Measurements from ENCODE around the gene STX8. TPM values are rescaled to one million over a fixed set of nuclear protein-coding genes. Genes with fewer than 3 reads are reported as not detected.

Gene STX8
- total and polyA plus RNA-seq, 4 donors = 14.7 to 39.5 (median 28.7) TPM

DNA sequence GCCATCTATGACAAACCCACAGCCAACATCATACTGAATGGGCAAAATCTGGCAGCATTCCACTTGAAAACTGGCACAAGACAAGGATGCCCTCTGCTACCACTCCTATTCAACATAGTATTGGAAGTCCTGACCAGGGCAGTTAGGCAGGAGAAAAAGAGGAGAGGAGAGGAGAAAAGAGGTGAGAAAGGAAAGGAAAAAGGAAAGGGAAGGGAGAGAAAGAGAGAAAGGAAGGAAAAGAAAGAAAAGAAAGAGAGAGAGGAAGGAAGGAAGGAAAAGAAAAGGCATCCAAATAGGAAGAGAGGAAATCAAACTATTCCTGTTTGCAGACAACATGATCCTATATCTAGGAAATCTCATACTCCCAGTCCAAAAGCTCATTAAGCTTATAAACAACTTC, 11.5 kb downstream of the STX8 start:
- no peak overlapping the region for H3K9ac ChIP-seq (ENCODE audit: low read depth in 1 of 2, low read length in 2 of 2)
- no peaks in the 10 kb centered on the region for H3K9me3 ChIP-seq (ENCODE audit: control insufficient read depth in 4 of 4, low read length in 3 of 4)
- H3K36me3 ChIP-seq (ENCODE audit: control insufficient read depth in 4 of 4, insufficient read depth in 3 of 4, low read depth in 1 of 4, low read length in 3 of 4) = peaks cover under 1 to 12% (median 6%) of the 10 kb centered on the region in 4 donors
- H3K27me3 ChIP-seq (ENCODE audit: control insufficient read depth in 4 of 4, insufficient read depth in 4 of 4, low read length in 3 of 4) = no peaks in the 10 kb centered on the region
- H3K27ac ChIP-seq (ENCODE audit: low read depth in 1 of 2, low read length in 2 of 2) = no peak overlapping the region
- no peak for DNase-seq (ENCODE audit: low spot score)
- no peak overlapping the region for H3K4me3 ChIP-seq (ENCODE audit: low read depth in 1 of 3, low read length in 3 of 3)
- peaks cover 0 to 2% (median 0%) of the 10 kb centered on the region in 4 donors for H3K4me1 ChIP-seq (ENCODE audit: control insufficient read depth in 4 of 4, insufficient read depth in 4 of 4, low read length in 3 of 4)
- TF ChIP-seq GABPA (IDR thresholded peaks at IDR 0.05 in 1 of 2, conservative IDR thresholded peaks at IDR 0.05 in 1 of 2) (no peak), HNF4G (IDR thresholded peaks at IDR 0.05) (no peak), TAF1 (conservative IDR thresholded peaks at IDR 0.05) (no peak), FOXA2 (IDR thresholded peaks at IDR 0.05) (no peak), HNF4A (conservative IDR thresholded peaks at IDR 0.05) (no peak), RXRA (IDR thresholded peaks at IDR 0.05) (no peak), SP1 (IDR thresholded peaks at IDR 0.05) (no peak), FOXA1 (IDR thresholded peaks at IDR 0.05) (no peak)
- TF ChIP-seq, protein P1, sequence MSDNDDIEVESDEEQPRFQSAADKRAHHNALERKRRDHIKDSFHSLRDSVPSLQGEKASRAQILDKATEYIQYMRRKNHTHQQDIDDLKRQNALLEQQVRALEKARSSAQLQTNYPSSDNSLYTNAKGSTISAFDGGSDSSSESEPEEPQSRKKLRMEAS (IDR thresholded peaks at IDR 0.05) = no peak
- TF ChIP-seq, protein P2, sequence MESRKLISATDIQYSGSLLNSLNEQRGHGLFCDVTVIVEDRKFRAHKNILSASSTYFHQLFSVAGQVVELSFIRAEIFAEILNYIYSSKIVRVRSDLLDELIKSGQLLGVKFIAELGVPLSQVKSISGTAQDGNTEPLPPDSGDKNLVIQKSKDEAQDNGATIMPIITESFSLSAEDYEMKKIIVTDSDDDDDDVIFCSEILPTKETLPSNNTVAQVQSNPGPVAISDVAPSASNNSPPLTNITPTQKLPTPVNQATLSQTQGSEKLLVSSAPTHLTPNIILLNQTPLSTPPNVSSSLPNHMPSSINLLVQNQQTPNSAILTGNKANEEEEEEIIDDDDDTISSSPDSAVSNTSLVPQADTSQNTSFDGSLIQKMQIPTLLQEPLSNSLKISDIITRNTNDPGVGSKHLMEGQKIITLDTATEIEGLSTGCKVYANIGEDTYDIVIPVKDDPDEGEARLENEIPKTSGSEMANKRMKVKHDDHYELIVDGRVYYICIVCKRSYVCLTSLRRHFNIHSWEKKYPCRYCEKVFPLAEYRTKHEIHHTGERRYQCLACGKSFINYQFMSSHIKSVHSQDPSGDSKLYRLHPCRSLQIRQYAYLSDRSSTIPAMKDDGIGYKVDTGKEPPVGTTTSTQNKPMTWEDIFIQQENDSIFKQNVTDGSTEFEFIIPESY (IDR thresholded peaks at IDR 0.05) = no peak
- TF ChIP-seq, protein P3, sequence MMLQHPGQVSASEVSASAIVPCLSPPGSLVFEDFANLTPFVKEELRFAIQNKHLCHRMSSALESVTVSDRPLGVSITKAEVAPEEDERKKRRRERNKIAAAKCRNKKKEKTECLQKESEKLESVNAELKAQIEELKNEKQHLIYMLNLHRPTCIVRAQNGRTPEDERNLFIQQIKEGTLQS (IDR thresholded peaks at IDR 0.05) = no peak
- TF ChIP-seq, protein P4, sequence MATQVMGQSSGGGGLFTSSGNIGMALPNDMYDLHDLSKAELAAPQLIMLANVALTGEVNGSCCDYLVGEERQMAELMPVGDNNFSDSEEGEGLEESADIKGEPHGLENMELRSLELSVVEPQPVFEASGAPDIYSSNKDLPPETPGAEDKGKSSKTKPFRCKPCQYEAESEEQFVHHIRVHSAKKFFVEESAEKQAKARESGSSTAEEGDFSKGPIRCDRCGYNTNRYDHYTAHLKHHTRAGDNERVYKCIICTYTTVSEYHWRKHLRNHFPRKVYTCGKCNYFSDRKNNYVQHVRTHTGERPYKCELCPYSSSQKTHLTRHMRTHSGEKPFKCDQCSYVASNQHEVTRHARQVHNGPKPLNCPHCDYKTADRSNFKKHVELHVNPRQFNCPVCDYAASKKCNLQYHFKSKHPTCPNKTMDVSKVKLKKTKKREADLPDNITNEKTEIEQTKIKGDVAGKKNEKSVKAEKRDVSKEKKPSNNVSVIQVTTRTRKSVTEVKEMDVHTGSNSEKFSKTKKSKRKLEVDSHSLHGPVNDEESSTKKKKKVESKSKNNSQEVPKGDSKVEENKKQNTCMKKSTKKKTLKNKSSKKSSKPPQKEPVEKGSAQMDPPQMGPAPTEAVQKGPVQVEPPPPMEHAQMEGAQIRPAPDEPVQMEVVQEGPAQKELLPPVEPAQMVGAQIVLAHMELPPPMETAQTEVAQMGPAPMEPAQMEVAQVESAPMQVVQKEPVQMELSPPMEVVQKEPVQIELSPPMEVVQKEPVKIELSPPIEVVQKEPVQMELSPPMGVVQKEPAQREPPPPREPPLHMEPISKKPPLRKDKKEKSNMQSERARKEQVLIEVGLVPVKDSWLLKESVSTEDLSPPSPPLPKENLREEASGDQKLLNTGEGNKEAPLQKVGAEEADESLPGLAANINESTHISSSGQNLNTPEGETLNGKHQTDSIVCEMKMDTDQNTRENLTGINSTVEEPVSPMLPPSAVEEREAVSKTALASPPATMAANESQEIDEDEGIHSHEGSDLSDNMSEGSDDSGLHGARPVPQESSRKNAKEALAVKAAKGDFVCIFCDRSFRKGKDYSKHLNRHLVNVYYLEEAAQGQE (IDR thresholded peaks at IDR 0.05) = no peak

DNA sequence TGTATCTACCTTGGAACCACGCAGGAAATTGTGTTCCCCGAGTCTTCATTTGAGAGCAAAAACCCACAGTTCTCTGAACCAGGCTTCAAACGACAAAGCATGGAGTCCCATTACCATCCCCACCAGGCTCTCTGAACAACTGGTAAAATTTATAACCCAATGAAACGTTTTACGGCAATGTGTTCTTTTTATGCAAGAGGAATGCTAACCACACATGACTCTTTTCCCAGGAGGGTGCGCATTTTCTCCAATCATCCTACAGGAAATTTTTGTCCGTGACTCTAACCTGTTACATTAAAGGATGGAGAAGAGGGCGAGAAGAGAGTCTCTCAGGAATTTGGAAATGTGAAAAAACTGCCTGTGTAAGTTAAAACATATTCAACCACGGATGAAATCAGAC, 17.8 kb downstream of the STX8 start:
- 96% methylated on average over 9 of the region's 9 CpGs for WGBS
- Histone ChIP-seq H3K9ac (ENCODE audit: low read depth in 1 of 2, low read length in 2 of 2) (no peak overlapping the region), H3K9me3 (ENCODE audit: control insufficient read depth in 4 of 4, low read length in 3 of 4) (no peaks in the 10 kb centered on the region), H3K4me3 (ENCODE audit: low read depth in 1 of 3, low read length in 3 of 3) (no peak overlapping the region), H3K27ac (ENCODE audit: low read depth in 1 of 2, low read length in 2 of 2) (no peak overlapping the region), H3K36me3 (ENCODE audit: control insufficient read depth in 4 of 4, insufficient read depth in 3 of 4, low read depth in 1 of 4, low read length in 3 of 4) (peaks cover 0 to 6% (median under 1%) of the 10 kb centered on the region in 4 donors), H3K4me1 (ENCODE audit: control insufficient read depth in 4 of 4, insufficient read depth in 4 of 4, low read length in 3 of 4) (no peaks in the 10 kb centered on the region), H3K27me3 (ENCODE audit: control insufficient read depth in 4 of 4, insufficient read depth in 4 of 4, low read length in 3 of 4) (no peaks in the 10 kb centered on the region)
- DNase-seq (ENCODE audit: low spot score) = no peak
- TF ChIP-seq RAD21 (IDR thresholded peaks at IDR 0.05) (no peak), SP1 (IDR thresholded peaks at IDR 0.05) (no peak), FOXA2 (IDR thresholded peaks at IDR 0.05) (no peak)
- TF ChIP-seq, protein P4 (IDR thresholded peaks at IDR 0.05) = no peak

All from liver (tissue), 9 donors.